GM12872 (cell line): ENCODE data around the gene LNX1.

Experiments used
- TF ChIP-seq, protein P1 (sequence below): IDR thresholded peaks from 3 replicates; pipeline ENCODE4 v1.5.1; 2011; ENCODE audit warnings: low read depth, mild to moderate bottlenecking, low read length, moderate library complexity; ENCODE audit not compliant: insufficient read depth

LNX1 gene

DNA sequence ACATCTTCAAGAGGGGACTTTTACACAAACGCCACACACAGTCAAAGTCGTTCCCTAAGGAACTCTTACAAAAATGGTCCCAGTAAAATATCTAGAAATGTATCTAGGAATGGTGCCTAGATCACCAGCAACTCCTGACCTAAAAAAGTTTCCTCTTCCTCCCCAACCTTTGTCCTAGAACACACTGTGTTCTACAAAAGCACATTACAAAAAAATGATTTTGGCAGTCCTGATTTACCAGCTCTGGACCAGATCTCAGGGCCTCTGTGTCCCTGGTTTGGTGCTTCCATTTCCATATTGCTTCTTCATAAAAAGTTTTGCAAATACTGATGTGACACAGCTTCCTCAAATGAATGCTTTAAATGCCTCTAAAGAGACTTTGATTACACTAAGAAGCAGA, 55.0 kb downstream of the LNX1 start:
- TF ChIP-seq, protein P1, sequence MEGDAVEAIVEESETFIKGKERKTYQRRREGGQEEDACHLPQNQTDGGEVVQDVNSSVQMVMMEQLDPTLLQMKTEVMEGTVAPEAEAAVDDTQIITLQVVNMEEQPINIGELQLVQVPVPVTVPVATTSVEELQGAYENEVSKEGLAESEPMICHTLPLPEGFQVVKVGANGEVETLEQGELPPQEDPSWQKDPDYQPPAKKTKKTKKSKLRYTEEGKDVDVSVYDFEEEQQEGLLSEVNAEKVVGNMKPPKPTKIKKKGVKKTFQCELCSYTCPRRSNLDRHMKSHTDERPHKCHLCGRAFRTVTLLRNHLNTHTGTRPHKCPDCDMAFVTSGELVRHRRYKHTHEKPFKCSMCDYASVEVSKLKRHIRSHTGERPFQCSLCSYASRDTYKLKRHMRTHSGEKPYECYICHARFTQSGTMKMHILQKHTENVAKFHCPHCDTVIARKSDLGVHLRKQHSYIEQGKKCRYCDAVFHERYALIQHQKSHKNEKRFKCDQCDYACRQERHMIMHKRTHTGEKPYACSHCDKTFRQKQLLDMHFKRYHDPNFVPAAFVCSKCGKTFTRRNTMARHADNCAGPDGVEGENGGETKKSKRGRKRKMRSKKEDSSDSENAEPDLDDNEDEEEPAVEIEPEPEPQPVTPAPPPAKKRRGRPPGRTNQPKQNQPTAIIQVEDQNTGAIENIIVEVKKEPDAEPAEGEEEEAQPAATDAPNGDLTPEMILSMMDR: no peak

DNA sequence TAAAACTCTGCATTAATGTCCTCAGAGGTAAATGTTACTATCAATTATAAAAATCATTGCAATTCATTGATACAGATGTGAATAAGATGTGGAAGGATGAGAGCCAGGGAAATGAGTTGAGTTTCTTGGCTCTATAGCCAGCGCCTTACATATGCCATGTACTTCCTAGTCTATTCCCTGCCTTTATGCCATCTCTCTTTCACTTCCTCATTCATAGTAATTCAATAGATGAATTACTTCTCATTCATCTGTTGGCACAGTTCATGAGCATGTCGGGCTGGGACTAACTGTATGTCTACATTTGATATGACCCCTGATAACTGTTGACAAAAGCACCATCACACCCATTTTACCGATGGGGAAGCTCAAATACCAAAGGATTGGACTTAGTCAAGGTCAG, 55.7 kb downstream of the LNX1 start:
- TF ChIP-seq, protein P1: no peak

DNA sequence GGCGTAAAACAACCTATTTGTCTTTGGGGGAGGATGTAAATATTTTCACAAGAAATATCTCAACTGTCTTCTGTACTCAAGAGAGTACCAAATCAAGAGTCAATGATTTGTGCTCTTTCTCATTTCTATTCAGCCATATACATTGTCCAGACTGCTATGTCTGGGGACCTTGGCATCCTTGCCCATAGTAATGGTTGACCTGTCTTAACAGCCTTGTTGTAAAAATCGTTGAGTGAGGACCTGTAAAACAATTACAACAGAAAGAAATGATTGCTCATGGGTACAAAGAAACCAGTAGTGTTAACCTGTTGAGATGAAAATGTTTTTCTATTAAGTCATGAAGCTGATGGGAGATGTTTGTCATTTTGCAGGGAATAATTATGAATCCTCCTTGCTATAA, 56.6 kb downstream of the LNX1 start:
- TF ChIP-seq, protein P1: no peak

DNA sequence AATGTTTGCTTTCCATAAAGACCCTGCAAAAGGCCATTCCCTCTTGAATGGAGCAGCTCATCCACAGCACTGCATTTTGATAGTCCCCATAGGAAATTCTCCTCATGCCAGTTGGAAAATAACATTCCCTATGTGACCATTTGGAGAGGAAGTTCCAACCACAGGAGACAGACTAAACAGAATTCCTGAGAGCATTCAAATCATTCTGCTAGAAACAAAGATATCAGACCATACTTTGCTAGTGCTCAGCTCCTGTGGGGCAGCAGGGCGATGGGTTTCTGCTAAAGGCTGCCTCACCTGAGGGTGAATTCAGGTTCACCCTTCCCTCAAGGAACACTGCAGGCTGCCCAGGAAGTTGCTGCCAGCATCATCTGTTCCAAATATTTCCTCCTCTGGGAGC, 58.8 kb downstream of the LNX1 start:
- TF ChIP-seq, protein P1: no peak

DNA sequence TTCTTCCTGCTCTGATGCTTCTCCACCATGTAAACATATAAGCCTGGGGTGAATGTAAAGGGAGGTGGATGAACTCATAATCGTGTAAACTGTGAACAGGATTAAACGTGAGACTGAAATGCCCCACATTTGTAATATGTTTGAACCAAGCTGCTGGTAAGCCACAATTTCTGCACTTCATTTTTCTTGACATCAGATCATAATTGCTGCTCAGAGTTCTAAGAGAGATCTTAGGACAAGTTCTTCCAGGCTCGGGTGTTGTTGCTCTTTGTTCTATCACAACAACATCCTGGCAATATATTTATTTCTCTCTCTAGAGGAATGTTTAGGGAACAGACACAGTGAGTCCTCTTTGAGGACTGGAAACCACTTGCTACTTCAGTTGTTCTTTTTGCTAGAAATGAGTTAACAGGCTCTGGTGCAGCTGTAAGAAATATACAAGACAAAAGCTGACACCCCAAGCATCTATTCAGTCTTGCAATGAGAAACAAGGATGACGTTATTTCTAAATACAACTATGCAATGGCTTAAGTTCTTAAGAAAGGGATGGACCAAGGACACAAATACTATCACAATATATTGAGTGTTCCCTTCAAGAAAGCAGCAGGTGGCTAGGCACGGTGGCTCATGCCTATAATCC, 59.6 kb downstream of the LNX1 start:
- TF ChIP-seq, protein P1: no peak

DNA sequence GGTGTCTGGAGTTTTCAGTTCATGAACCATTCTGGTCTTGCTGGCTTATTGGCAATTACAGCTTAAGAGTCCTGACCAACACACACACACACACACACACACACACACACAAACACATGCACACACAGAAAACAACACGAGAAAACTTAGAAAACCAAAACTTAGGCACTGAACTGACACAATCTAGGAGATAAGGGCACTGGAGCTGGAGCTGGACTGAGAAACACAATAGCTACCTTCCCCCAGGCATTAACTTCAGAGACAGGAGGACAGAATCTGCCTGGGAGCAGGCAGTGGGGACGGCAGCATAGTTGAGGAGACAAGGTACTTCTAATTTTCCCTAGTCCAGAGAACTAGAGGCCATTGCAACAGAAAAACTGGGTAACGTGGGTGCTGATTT, 62.3 kb downstream of the LNX1 start:
- TF ChIP-seq, protein P1: no peak

DNA sequence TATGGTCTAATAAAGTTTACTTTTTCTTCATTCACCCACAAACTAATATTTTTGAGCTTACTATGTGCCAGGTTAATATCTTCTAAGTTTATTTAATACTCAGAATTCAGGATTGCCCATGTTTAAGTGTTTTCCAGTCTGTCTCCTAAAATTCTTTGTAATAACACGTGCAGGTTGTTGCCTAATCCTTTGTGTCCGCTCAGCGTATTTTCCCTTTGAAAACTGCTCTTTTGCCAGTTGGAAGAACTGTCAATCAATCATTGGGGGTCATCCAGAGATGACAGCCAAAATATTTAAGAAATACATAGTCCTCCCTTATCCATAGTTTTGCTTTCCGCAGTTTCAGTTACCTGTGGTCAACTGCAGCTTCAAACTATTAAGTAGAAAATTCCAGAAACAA, 63.4 kb downstream of the LNX1 start:
- TF ChIP-seq, protein P1: no peak
